Astrocyte (in vitro differentiated cells and primary cell): Measurements from ENCODE around the gene EIF3M. TPM values are rescaled to one million over a fixed set of nuclear protein-coding genes. Genes with fewer than 3 reads are reported as not detected.

Experiments used
- DNase-seq: peaks from one replicate; pipeline ENCODE4 v3.0.0-alpha.2; 2010; ENCODE audit warnings: low read depth
- FAIRE-seq: peaks from 2 replicates; lab custom pipeline; 2011; peaks lifted over from hg19 to GRCh38; lab: Jason Lieb, UNC
- H2AFZ ChIP-seq: 2 replicates; pipeline ENCODE4 v1.6.0; 2012; ENCODE audit warnings: low read depth, low read length, inconsistent platforms
- H3K27ac ChIP-seq: 2 replicates; pipeline ENCODE4 v1.5.1; 2011; ENCODE audit warnings: low read depth, low read length, inconsistent platforms
- H3K27me3 ChIP-seq: 2 replicates; pipeline ENCODE4 v1.6.0; 2011; ENCODE audit warnings: low read length, inconsistent platforms; ENCODE audit not compliant: insufficient read depth
- H3K36me3 ChIP-seq: 2 replicates; pipeline ENCODE4 v1.5.1; 2011; ENCODE audit warnings: low read length, inconsistent platforms; ENCODE audit not compliant: insufficient read depth
- H3K4me1 ChIP-seq: 2 replicates; pipeline ENCODE4 v1.5.1; 2011; ENCODE audit warnings: low read length, inconsistent platforms; ENCODE audit not compliant: insufficient read depth
- H3K4me2 ChIP-seq: 2 replicates; pipeline ENCODE4 v1.6.0; 2012; ENCODE audit warnings: low read length, inconsistent platforms
- H3K4me3 ChIP-seq: 2 replicates; pipeline ENCODE4 v1.5.1; 2011; ENCODE audit warnings: low read depth, mild to moderate bottlenecking, low read length, inconsistent platforms; ENCODE audit not compliant: insufficient read depth
- H3K79me2 ChIP-seq: 2 replicates; pipeline ENCODE4 v1.6.0; 2012; ENCODE audit warnings: mild to moderate bottlenecking, low read length, inconsistent platforms; ENCODE audit not compliant: insufficient read depth
- H3K9ac ChIP-seq: 2 replicates; pipeline ENCODE4 v1.6.0; 2012; ENCODE audit warnings: mild to moderate bottlenecking, low read length, inconsistent platforms
- H3K9me3 ChIP-seq: 2 replicates; pipeline ENCODE4 v1.5.1; 2012; ENCODE audit warnings: low read depth, mild to moderate bottlenecking, low read length, inconsistent platforms; ENCODE audit not compliant: insufficient read depth
- H4K20me1 ChIP-seq: 2 replicates; pipeline ENCODE4 v1.6.0; 2012; ENCODE audit warnings: low read length, inconsistent platforms; ENCODE audit not compliant: insufficient read depth
- H3K27ac Mint-ChIP-seq: one replicate; pipeline ENCODE4 v1.8.0; 2021; ENCODE audit warnings: mild to moderate bottlenecking, mixed read lengths; ENCODE audit not compliant: unreplicated experiment
- H3K27me3 Mint-ChIP-seq: one replicate; pipeline ENCODE4 v1.8.0; 2021; ENCODE audit warnings: low read depth, mixed read lengths; ENCODE audit not compliant: unreplicated experiment
- H3K36me3 Mint-ChIP-seq: one replicate; pipeline ENCODE4 v1.8.0; 2021; ENCODE audit warnings: low read depth, mixed read lengths; ENCODE audit not compliant: unreplicated experiment
- H3K4me1 Mint-ChIP-seq: one replicate; pipeline ENCODE4 v1.8.0; 2021; ENCODE audit warnings: low read depth, mixed read lengths; ENCODE audit not compliant: unreplicated experiment
- H3K4me3 Mint-ChIP-seq: one replicate; pipeline ENCODE4 v1.8.0; 2021; ENCODE audit warnings: mild to moderate bottlenecking, moderate library complexity, mixed read lengths; ENCODE audit not compliant: unreplicated experiment
- H3K9me3 Mint-ChIP-seq: one replicate; pipeline ENCODE4 v1.8.0; 2021; ENCODE audit warnings: mild to moderate bottlenecking, mixed read lengths; ENCODE audit not compliant: unreplicated experiment
- CTCF ChIP-seq: IDR thresholded peaks from 2 replicates; pipeline ENCODE4 v1.5.1; 2011; ENCODE audit warnings: low read depth, mild to moderate bottlenecking, inconsistent platforms, low read length, moderate library complexity; ENCODE audit not compliant: insufficient read depth
- EZH2 ChIP-seq: IDR thresholded peaks from 2 replicates; pipeline ENCODE4 v1.6.1; 2012; ENCODE audit warnings: mild to moderate bottlenecking, low read length, inconsistent platforms; ENCODE audit not compliant: insufficient read depth
- total RNA-seq: library from RNA; stranded (reverse); gene quantifications from 2 replicates; pipeline ENCODE4 v1.2.1, GENCODE V29; 2021

Gene EIF3M
- total RNA-seq, 1 donor from 2014 or later = 287 TPM

GRCh38 chr11:32563600-32563959 is 20.1 kb upstream of the EIF3M start:
- H3K27ac ChIP-seq = no peak overlapping the region

GRCh38 chr11:32566517-32566916 is 17.1 kb upstream of the EIF3M start:
- no peak overlapping the region for H3K4me2 ChIP-seq
- no peaks in the 10 kb centered on the region for H3K9me3 ChIP-seq
- no peak for TF ChIP-seq EZH2
- TF ChIP-seq CTCF = no peak
- no peaks in the 10 kb centered on the region for H3K27me3 ChIP-seq
- no peaks in the 10 kb centered on the region for H3K79me2 ChIP-seq
- no peak overlapping the region for H3K4me3 ChIP-seq
- Mint-ChIP-seq H3K4me1 (peaks cover 5% of the 10 kb centered on the region), H3K36me3 (no peaks in the 10 kb centered on the region), H3K27me3 (no peaks in the 10 kb centered on the region), H3K27ac (no peak overlapping the region), H3K9me3 (no peaks in the 10 kb centered on the region), H3K4me3 (no peak overlapping the region)
- H3K4me1 ChIP-seq = no peaks in the 10 kb centered on the region
- no peaks in the 10 kb centered on the region for H3K36me3 ChIP-seq
- no peak overlapping the region for H2AFZ ChIP-seq
- H4K20me1 ChIP-seq = no peaks in the 10 kb centered on the region
- no peak for DNase-seq
- FAIRE-seq = no peak
- no peak overlapping the region for H3K9ac ChIP-seq
- no peak overlapping the region for H3K27ac ChIP-seq

More at GRCh38 chr11:32563600-32563959, 20.1 kb upstream of the EIF3M start:
- no peaks in the 10 kb centered on the region for H3K9me3 Mint-ChIP-seq
- H3K4me1 Mint-ChIP-seq = no peaks in the 10 kb centered on the region
- no peak overlapping the region for H3K4me3 Mint-ChIP-seq
- DNase-seq (no peak), FAIRE-seq (no peak)
- H3K27ac Mint-ChIP-seq = no peak overlapping the region
- no peak for TF ChIP-seq CTCF
- no peak overlapping the region for H3K4me3 ChIP-seq
- H3K27me3 ChIP-seq = no peaks in the 10 kb centered on the region
- no peak overlapping the region for H3K9ac ChIP-seq
- no peaks in the 10 kb centered on the region for H3K9me3 ChIP-seq
- H4K20me1 ChIP-seq = no peaks in the 10 kb centered on the region
- no peak overlapping the region for H3K4me2 ChIP-seq
- no peaks in the 10 kb centered on the region for H3K27me3 Mint-ChIP-seq
- H3K79me2 ChIP-seq = no peaks in the 10 kb centered on the region
- H3K36me3 Mint-ChIP-seq = no peaks in the 10 kb centered on the region
- no peaks in the 10 kb centered on the region for H3K4me1 ChIP-seq
- H2AFZ ChIP-seq = no peak overlapping the region
- no peaks in the 10 kb centered on the region for H3K36me3 ChIP-seq

GRCh38 chr11:32567154-32567553 is 16.5 kb upstream of the EIF3M start:
- TF ChIP-seq CTCF (no peak), EZH2 (no peak)
- no peak overlapping the region for H2AFZ ChIP-seq
- no peak overlapping the region for H3K4me3 ChIP-seq
- Mint-ChIP-seq H3K27me3 (no peaks in the 10 kb centered on the region), H3K9me3 (no peaks in the 10 kb centered on the region), H3K36me3 (no peaks in the 10 kb centered on the region), H3K4me1 (peaks cover 5% of the 10 kb centered on the region), H3K27ac (no peak overlapping the region), H3K4me3 (no peak overlapping the region)
- no peaks in the 10 kb centered on the region for H3K4me1 ChIP-seq
- H3K79me2 ChIP-seq = no peaks in the 10 kb centered on the region
- H3K9ac ChIP-seq = no peak overlapping the region
- no peaks in the 10 kb centered on the region for H3K36me3 ChIP-seq
- FAIRE-seq (no peak), DNase-seq (no peak)
- no peaks in the 10 kb centered on the region for H4K20me1 ChIP-seq
- H3K27ac ChIP-seq = no peak overlapping the region
- H3K4me2 ChIP-seq = no peak overlapping the region
- no peaks in the 10 kb centered on the region for H3K27me3 ChIP-seq
- H3K9me3 ChIP-seq = no peaks in the 10 kb centered on the region
